GM19467 (cell line): ENCODE measurements around the gene COL4A2.

Experiments
- ATAC-seq: cut with Tn5 transposase; IDR thresholded peaks from one replicate; pipeline ENCODE4 v1.9.1; 2021; ENCODE audit warnings: mild to moderate bottlenecking, moderate library complexity; ENCODE audit not compliant: unreplicated experiment

Gene COL4A2

DNA sequence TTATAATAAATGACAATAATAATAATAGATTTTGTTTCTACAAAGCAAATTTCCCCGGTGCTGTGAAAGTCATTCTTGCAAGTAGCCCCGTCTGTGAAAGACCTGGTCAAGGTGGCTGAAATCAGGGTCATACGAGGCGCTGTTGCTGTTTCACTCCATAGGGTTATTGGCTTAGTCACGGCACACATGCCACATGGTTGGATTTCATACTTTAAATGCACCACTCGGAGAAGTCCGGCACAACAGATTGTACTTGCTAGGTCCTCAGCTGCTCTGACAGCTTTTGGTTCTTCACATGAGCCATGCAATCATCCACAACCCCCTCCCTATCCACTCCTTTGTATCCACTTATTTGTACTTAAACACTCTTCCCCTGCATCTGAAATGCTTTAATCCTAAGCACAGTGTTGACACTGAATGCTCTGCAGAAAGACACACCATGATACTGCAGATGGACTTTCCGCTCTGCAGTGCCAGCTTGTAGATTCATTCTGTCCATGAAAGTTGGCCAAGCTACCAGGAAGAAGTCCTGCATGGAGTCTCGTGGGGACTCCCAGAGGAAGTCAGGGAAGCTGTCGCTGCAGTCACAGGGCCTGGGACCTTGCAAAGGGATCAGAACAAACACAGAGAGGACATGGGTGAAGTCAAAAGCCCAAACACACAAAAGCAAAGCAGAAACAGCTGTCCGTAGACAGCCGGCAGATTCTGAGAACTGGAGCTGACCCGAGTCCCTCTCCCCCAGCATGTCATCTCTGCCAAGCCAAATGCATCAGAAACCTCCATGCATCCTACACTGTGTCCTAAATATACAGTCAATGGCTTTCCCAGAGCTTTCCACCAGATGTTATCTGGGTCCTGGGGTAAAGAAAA, 124.6 kb downstream of the COL4A2 start:
- no peak for ATAC-seq

DNA sequence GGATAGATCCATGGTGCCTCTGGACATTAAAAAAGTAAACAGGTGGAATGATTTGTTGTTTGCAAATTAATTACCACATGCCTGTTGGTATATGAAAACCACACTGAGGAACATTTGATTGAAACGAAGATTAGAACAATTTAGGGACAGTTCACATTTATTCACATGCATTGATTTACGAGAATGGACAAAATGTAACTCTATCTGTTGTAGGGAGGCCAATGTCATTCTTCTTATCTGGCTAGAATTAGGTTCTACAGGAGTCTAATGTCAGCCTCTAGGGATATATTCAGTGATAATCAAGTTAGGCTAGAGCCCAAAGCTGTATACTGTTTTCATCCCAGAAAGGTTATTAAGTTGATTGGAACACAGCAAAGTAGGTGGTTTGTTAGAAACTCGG, 125.4 kb downstream of the COL4A2 start:
- ATAC-seq, result no peak

DNA sequence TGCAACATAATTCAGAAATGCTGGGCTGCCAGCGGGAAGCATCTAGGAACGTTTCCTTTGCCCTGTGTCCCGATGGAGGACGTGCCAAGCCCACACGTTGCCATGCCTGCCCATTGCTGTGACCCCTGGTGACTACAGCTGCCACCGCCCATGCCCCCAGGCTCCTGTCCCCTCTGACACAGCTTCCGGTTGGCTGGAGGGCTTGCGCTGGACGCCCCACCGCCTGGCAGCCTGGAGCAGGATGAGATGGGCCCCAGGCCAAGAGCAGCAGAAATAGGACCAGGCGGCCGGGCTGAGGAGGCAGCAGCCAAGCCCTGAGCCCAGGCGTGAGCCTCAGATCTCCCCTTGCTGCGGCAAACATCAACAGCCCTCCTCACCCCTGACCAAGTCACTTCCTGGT, 125.9 kb downstream of the COL4A2 start:
- ATAC-seq, result no peak

DNA sequence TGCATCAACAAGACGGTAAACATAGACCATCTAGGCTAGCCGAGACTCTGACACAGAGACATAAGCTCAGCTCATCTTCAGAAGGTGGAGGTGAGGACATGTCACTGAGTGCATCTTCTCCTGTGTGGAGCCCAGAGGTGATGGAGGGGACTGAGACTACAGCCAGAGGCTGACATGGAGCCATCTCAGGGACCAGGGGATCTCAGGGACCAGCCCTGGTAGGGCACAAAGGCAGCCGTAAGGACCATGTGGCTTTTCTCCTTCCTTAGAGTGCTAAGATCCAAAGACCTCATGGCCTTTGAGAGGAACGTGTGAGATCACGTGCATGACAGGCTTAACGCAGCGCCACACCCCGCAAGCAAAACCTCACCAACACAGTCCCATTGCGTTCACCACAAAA, 127.5 kb downstream of the COL4A2 start:
- no peak for ATAC-seq

DNA sequence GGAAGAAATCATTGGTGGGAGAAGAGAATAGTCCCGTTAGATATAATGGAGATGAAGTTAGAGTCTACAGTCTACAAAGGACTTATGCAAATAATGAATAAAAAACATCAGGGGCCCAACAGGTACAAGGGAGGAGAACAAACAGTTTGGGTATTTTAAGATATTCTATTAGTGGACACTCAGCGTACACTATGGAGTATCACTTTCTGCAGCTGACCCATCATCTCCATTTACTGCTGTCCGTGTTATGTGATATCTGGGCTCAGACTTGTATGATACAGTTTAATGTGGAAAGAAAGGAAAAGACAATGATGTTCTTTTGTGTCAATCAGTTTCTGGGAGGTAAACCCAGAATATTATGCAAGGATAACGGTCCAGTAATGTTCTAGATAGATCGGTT, 128.2 kb downstream of the COL4A2 start:
- ATAC-seq, result no peak

DNA sequence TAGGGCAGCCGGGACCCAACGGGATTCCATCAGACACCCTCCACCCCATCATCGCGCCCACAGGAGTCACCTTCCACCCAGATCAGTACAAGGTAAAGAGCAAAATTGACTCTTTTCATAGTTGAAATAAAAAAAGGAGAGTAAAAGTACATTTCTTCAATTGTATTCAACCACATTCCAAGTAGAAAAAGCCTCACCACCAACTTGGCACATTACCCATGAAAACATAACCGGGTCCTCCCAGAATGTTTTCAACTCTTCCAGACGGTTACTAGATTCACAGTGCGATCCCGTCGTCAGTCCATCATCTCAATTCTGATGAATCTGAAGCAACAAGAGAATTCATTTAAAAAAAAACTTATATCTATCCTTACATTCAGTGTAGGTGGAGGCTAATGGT, 129.2 kb downstream of the COL4A2 start:
- no peak for ATAC-seq

DNA sequence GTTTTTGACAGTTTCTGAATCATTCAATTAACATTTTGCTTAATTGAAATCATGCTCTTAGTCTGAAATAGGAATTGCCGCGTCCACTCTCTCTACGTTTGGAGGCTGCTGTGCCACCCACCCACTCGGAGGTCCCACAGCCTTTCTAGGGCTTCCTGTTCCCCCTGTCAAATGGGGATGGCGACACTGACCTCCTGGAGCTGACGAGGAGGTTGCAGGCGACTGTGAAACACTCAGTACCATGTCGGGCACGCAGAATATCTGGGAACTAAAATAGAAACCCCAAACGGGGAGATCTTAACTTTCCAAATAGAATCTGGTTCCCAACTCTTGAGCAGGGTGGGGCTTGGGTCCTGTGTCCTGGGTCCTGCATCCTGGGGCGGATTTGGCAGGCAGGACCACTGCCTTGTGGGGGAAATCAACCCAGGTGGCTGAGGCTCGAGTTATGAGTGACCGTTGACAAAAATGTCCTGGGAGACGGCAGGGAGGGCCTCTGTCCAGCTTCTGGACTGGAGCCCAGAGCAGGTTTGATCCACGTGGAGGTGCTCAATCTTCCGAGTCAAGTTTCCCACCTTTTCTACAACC, 129.8 kb downstream of the COL4A2 start:
- ATAC-seq, result no peak

DNA sequence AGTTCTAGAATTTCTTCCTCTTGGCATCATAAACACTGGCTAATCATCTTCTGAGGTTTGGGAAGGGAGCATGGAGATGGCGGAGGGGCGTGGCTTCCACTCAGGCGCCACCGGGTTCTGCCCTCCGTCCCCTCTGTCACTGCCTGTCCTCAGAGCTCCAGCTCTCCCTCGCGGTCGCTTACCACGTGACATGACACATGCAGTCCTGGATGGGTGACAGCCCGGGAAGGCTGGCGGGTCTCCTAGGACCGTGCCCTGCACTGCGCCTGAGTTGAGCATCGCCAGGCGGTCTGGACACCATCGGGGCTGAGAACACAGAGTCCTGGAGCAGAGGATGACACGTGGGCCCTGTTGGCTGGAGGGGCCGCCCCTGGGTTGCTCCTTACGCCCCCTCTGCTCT, 131.1 kb downstream of the COL4A2 start:
- no peak for ATAC-seq

DNA sequence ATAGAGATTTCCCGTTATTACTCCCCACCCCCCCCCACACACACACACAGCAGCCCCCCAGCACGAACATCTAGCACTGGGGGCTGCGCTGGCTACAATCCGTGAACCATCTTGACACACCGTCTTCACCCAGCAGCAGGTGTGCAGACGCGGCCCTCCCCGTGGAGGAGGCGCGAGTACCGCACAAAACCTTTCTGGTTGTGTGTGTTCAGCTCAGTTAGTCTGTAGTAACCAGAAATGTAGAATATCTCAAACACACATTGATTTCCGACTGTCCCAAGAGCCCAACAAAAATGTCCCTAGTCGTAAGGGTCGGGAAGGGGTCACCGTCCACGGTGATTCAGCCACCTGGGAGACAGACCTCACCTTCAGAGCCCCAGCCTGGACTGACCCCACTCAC, 131.7 kb downstream of the COL4A2 start:
- ATAC-seq, result no peak

DNA sequence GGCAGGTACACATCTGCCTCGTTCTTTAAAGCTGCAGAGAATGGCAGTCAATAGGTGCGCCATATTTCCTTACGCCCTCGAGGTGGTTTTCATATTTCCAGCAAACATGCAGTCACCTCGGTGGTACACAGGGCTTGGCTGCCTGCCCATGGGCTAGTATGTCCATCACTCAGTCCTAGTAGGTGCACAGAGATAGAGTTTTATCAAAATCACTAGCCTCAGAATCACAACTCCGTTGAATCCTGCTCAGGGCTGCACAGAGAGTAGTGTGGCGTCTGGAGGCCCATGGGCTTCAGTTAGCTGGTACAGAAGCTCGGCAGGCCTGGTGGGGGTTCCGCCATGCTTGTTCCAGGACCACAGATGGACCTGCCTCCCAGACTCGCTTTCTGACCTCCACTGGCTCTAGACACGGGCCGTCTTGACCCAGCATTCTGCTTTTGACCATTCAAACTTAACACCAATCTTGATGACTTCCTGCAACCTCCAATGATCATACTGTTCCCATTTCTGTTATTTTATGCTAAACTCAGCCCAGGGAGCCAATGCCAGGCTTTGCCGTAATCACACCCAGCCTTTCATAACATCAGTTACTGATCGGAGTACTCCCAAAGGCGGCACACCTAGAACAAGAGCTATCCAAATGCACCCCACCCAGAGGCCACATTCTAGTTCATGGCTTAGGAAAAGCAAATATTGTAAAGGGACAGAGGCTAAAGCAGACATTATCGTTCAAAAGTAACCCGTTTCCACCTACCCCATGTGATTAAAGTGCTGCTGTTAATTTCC, 134.1 kb downstream of the COL4A2 start:
- ATAC-seq, result no peak

DNA sequence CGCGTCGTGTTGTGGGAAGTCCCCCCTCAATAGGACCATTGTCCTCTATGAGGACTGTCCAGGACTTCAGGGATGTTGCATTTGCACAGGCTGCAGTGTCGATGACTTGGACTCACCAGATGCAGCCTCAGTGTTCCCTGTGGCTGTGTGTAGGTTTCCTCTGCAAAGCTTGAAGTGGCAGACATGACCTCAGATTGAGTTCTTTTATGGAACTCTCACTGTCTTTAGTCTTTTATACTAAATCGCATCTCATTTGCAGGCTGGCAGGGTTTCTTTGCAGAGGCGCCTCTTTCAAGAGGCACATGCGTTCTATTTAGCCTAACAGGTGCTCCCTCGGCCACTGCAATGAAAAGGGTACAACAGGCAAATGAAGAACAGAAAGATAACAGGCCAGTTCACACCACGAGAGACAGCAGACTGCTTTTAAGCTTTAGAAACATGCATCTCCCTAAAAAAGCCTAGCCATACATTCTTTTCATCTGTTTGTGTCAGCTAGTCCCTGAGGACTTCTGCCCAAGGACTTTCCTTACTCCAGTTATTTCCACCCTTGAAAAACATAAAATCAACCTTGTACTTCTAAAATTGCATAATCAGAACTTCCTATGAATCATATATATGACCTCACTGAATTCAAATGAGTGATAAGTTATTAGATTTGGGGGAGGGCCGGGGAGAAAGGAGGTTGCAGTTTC, 136.0 kb downstream of the COL4A2 start:
- ATAC-seq, result no peak

DNA sequence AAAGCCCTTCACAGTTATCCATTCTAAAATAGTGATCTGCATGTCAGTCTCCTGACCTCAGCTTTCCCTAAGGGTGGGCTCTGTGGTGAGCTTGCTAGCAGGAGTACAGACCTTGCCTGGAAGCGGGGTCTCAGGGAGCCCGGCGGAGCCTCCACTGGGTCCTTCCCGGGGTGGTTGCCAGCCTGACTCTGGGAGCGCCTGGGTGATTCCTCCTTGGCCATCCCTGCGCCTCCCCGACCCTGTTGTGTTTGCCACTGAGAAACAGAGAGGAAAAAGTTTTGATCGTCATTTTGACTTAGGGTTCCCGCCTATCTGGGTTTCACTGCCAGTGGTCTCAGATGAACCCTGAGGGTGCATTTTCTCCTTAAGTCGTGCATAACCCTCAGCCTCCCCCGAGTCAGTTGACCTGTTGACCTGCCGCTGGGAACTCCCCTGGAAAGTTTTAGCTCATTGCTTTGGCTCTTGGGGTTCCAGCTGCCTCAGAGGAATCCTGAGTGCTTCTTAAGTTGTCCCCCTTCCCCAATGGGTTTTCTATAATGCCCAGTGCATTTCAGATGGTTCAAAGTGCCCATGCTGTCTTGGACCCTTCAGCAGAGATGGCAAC, 136.6 kb downstream of the COL4A2 start:
- no peak for ATAC-seq

DNA sequence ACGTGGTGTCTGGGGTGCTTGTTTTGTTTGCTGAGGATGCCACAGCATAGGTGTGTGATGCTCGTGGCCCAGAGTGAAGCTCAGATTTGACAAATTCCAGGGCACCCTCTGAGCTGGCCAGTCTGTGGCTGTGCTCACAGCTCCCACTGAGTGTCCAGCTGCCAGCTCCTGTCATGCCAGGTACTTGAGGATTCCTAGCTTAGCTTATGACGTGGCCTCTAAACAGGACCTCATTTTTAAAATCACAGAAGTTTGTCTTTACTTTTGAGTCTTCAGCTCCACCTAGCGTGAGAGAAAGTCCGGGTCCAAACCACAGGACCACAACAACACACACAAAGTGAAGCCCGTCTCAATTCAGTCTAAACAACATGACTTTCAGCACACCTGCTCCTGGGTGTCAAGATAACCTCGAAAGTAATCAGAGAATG, 137.2 kb downstream of the COL4A2 start:
- ATAC-seq, result peak; percentile 37

DNA sequence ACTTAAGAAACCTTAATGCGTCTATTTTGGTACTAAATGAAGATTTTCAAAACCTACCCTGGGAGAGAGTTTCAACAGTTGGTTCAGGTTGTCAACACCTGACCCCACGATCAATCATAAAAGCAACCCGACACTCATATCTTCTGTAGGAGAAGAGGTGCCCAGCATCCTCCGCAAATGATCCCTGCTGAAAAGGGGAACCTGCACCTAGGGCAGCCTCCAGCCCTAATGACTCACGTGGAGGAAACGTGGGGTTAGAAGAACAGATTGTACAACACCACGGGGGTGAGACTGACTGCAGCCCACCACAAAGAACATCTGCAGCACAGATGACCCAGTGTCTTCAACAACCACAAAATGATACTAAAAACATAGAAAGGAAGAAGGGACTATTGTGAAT, 138.1 kb downstream of the COL4A2 start:
- ATAC-seq, result peak; percentile 56

DNA sequence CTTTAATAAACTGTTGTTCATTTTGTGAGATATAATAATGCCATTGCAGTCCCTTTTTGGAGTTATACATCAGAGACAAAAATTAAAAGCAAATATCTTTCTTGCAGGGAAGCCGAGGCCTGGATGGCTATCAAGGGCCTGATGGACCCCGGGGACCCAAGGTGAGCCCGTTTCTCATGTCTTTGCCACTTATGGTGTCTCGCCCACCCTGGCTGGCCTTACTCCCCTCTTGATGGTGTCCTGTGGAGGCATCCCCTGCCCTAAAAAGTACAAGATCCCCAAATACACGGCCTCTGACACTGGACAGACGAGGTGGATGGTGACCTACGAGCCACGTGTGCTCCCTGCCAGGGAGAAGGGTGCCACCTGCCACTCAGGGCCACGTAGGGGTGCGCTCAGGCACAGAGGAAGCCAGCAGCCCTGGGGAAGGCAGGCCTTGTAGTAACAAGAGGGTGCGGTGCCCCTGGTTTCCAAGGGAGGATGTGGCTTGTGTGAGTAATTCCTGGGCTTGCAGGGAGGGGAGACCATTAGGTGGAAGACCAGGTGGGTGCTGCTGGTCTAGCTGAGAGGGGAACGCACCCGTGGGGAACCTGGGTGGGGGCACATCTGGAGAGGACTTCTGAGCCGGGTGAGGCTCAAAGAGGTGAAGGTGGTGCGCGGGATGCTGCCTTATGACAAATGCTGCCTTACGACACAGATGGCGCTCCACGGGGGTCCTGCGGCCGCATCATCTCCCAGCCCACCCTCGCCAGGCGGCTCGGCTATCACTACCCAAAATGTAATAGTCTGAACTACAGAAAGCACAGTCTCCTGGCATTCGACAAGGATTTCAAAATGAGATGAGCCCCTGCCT, 138.9 kb downstream of the COL4A2 start:
- no peak for ATAC-seq

DNA sequence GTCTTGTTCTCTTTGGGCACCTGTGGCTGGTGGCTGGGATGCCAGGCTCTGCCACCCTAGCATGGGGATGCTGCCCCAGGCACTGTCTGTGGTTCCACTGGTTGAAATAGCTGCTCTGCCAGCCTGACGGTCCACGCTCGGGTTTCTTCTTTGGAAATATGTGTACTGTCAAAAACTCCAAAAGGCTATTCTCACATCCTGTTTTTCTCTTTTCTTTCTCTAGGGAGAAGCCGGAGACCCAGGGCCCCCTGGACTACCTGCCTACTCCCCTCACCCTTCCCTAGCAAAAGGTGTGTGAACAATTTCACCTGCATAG, 139.4 kb downstream of the COL4A2 start:
- ATAC-seq, result no peak

DNA sequence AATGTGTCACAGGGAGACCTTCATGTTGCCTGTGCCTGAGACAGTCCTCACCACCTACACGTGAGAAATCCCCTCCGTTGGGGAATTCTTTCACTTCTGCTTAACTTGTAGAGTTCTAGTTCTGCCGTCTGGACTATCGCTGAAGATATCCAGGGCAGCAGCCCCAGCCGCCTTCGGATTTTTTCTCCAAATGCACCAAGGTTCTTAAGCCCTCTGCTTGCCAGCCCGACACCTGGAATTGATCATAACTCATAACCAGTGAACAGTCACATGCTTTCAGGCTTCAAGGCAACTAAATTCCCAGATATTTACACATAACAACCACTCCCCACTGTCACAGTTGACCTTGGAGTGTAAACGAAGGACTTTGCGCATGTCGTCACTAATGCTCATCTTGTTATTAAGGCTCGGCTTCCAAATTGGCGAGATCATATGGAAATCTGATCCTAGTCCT, 140.0 kb downstream of the COL4A2 start:
- no peak for ATAC-seq

DNA sequence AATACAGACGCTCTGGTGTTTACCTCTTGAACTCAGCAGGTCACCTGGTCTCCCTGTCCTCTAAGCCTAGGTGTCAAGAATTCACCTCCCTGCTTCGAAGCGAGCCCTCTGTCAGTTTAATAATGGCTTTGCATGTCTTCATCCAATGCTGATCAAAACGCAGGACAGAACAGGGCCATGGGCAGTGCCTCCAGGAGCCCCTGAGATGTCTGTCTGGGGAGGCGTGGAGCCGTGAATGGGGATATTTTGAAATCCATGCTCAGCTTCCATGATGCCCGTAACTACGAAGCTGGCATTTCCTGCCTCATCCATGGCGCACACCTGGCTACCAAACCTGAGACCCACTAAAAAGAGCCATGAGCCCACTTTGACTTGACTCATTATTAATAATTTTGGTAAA, 140.7 kb downstream of the COL4A2 start:
- no peak for ATAC-seq

DNA sequence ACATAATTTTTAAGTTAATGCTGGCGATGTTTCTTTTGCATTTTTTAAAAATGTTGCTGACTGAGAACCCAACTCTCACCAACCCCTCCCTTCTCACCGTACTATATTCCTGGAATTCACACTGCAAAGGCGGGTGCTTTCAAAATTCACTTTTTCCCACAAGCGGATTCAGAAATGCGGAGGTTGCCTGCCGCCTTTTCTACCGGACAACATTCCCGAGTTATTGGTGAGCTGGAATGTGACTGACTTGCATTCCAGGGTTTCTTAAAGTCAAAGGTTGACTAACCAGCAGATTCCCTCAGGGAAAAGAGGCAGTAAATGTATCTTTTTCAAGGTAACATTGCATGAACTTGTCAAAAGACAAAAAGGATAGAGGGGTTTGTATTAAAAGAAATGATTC, 141.1 kb downstream of the COL4A2 start:
- no peak for ATAC-seq

DNA sequence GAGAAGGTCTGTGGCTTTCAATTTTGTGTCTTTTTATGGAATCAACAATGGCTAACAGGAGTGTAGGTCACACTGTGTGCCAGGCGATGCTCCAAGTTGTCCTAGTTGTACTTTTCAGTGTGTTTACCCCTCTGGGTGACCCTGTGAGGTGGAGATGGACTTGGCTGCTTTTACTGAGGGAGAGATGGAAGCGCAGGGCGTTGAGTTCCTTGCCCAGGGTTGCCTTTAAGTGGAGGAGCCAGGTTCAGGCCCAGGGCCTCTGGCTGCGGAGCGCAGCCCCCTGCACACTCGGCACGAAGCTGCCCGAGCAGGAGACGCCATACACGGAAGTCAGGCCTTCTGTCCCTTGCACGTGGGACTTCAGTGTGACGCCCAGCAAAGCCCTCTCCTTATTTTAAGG, 141.6 kb downstream of the COL4A2 start:
- no peak for ATAC-seq
